Measurements from ENCODE around the gene KANSL2.
"Not testable (repeated sequence)": the region's sequence is repeated elsewhere in the genome, so short reads cannot be mapped to it uniquely, and the experiment has no call there.

KANSL2 gene, protein sequence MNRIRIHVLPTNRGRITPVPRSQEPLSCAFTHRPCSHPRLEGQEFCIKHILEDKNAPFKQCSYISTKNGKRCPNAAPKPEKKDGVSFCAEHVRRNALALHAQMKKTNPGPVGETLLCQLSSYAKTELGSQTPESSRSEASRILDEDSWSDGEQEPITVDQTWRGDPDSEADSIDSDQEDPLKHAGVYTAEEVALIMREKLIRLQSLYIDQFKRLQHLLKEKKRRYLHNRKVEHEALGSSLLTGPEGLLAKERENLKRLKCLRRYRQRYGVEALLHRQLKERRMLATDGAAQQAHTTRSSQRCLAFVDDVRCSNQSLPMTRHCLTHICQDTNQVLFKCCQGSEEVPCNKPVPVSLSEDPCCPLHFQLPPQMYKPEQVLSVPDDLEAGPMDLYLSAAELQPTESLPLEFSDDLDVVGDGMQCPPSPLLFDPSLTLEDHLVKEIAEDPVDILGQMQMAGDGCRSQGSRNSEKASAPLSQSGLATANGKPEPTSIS

GRCh38 chr12:48681710-48682532 lies at the start of gene KANSL2:
Gene KANSL2 (minus strand): TSS chr12:48682238. CDS start chr12:48681632, 606 bp downstream.
- Histone ChIP-seq H3K4me1 (ENCODE audit: insufficient read depth, low read length) (peaks cover 49% of the 10 kb centered on the region), H3K79me2 (ENCODE audit: insufficient read depth, low read length) (peaks cover 51% of the 10 kb centered on the region), H3K27ac (ENCODE audit: low read length) (peak within 1 kb of the TSS; percentile 85), H4K20me1 (ENCODE audit: insufficient read depth, low read length) (peaks cover 34% of the 10 kb centered on the region), H3K4me3 (ENCODE audit: low read depth in 1 of 2, low read length in 2 of 2) (peak within 1 kb of the TSS; percentile 62 to 64), H2AFZ (ENCODE audit: low read depth, low read length) (peak within 1 kb of the TSS; percentile 90), H3K36me3 (ENCODE audit: insufficient read depth, low read length) (peaks cover 39% of the 10 kb centered on the region), H3K9me3 (ENCODE audit: insufficient read depth, low read length, severe bottlenecking) (no peaks in the 10 kb centered on the region), H3K27me3 (ENCODE audit: insufficient read depth, low read length, poor library complexity) (no peaks in the 10 kb centered on the region), H3K4me2 (ENCODE audit: insufficient read depth, low read length) (peak within 1 kb of the TSS; percentile 84), H3K9ac (ENCODE audit: low read depth, low read length) (peak within 1 kb of the TSS; percentile 79)
- ATAC-seq (ENCODE audit: insufficient read depth, low read depth) (peak; percentile 97), DNase-seq (peak; percentile 99)
- TF ChIP-seq, protein P1, sequence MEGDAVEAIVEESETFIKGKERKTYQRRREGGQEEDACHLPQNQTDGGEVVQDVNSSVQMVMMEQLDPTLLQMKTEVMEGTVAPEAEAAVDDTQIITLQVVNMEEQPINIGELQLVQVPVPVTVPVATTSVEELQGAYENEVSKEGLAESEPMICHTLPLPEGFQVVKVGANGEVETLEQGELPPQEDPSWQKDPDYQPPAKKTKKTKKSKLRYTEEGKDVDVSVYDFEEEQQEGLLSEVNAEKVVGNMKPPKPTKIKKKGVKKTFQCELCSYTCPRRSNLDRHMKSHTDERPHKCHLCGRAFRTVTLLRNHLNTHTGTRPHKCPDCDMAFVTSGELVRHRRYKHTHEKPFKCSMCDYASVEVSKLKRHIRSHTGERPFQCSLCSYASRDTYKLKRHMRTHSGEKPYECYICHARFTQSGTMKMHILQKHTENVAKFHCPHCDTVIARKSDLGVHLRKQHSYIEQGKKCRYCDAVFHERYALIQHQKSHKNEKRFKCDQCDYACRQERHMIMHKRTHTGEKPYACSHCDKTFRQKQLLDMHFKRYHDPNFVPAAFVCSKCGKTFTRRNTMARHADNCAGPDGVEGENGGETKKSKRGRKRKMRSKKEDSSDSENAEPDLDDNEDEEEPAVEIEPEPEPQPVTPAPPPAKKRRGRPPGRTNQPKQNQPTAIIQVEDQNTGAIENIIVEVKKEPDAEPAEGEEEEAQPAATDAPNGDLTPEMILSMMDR (IDR thresholded peaks at IDR 0.05; ENCODE audit: borderline replicate concordance, extremely low read depth, low read length, poor library complexity, severe bottlenecking), result no peak
- no peak for TF ChIP-seq EZH2 (IDR thresholded peaks at IDR 0.05; ENCODE audit: borderline replicate concordance, low read depth, low read length, severe bottlenecking)

- Histone ChIP-seq H3K79me2 (ENCODE audit: insufficient read depth, low read length) (no peaks in the 10 kb centered on the region), H3K4me1 (ENCODE audit: insufficient read depth, low read length) (no peaks in the 10 kb centered on the region)
These were observed 46.8 kb upstream of the KANSL2 start for GRCh38 chr12:48728807-48729206.

DNA sequence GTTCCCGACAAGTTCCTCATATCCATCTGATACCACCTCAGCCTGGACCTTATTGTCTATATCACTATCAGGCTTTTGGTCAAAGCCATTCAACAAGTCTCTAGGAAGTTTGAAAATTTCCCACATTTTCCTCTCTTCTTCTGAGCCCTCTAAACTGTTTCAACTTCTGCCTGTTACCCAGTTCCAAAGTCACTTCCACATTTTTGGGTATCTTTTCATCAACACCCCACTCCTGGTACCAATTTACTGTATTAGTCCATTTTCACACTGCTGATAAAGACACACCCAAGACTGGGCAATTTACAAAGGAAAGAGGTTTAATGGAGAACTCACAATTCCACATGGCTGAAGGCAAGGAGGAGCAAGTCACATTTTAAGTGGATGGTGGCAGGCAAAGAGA lies 38.7 kb upstream of the KANSL2 start:
- not testable (repeated sequence) for H3K9me3 ChIP-seq (ENCODE audit: insufficient read depth, low read length, severe bottlenecking); ATAC-seq (ENCODE audit: insufficient read depth, low read depth); H2AFZ ChIP-seq (ENCODE audit: low read depth, low read length); H3K4me3 ChIP-seq (ENCODE audit: low read depth in 1 of 2, low read length in 2 of 2); DNase-seq; H3K27ac ChIP-seq (ENCODE audit: low read length); H4K20me1 ChIP-seq (ENCODE audit: insufficient read depth, low read length); H3K4me1 ChIP-seq (ENCODE audit: insufficient read depth, low read length); H3K4me2 ChIP-seq (ENCODE audit: insufficient read depth, low read length); H3K27me3 ChIP-seq (ENCODE audit: insufficient read depth, low read length, poor library complexity); H3K9ac ChIP-seq (ENCODE audit: low read depth, low read length); H3K36me3 ChIP-seq (ENCODE audit: insufficient read depth, low read length)
- H3K79me2 ChIP-seq (ENCODE audit: insufficient read depth, low read length), result peaks cover 14% of the 10 kb centered on the region

More at GRCh38 chr12:48728807-48729206, 46.8 kb upstream of the KANSL2 start:
- H3K9me3 ChIP-seq (ENCODE audit: insufficient read depth, low read length, severe bottlenecking), result no peaks in the 10 kb centered on the region
- H3K4me2 ChIP-seq (ENCODE audit: insufficient read depth, low read length), result no peak overlapping the region
- no peak overlapping the region for H3K27ac ChIP-seq (ENCODE audit: low read length)
- H3K9ac ChIP-seq (ENCODE audit: low read depth, low read length), result no peak overlapping the region
- DNase-seq (no peak), ATAC-seq (ENCODE audit: insufficient read depth, low read depth) (no peak)
- peaks cover 3% of the 10 kb centered on the region for H3K27me3 ChIP-seq (ENCODE audit: insufficient read depth, low read length, poor library complexity)
- TF ChIP-seq EZH2 (IDR thresholded peaks at IDR 0.05; ENCODE audit: borderline replicate concordance, low read depth, low read length, severe bottlenecking), result no peak
- TF ChIP-seq, protein P1 (IDR thresholded peaks at IDR 0.05; ENCODE audit: borderline replicate concordance, extremely low read depth, low read length, poor library complexity, severe bottlenecking), result no peak
- no peaks in the 10 kb centered on the region for H4K20me1 ChIP-seq (ENCODE audit: insufficient read depth, low read length)
- no peaks in the 10 kb centered on the region for H3K36me3 ChIP-seq (ENCODE audit: insufficient read depth, low read length)
- H3K4me3 ChIP-seq (ENCODE audit: low read depth in 1 of 2, low read length in 2 of 2), result no peak overlapping the region
- H2AFZ ChIP-seq (ENCODE audit: low read depth, low read length), result no peak overlapping the region

DNA sequence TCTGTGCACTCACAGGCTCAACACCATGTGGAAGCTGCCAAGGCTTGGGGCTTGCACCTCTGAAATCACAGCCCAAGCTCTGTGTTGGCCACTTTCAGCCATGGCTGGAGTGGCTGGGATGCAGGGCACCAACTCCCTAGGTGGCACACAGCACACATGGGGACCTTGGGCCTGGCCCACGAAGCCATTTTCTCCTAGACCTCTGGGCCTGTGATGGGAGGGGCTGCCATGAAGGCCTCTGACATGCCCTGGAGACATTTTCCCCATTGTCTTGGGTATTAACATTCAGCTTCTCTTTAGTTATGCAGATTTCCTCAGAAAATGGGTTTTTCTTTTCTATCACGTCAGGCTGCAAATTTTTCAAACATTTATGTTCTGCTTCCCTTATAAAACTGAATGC lies 38.1 kb upstream of the KANSL2 start:
- H3K27me3 ChIP-seq (ENCODE audit: insufficient read depth, low read length, poor library complexity), result not testable (repeated sequence)

DNA sequence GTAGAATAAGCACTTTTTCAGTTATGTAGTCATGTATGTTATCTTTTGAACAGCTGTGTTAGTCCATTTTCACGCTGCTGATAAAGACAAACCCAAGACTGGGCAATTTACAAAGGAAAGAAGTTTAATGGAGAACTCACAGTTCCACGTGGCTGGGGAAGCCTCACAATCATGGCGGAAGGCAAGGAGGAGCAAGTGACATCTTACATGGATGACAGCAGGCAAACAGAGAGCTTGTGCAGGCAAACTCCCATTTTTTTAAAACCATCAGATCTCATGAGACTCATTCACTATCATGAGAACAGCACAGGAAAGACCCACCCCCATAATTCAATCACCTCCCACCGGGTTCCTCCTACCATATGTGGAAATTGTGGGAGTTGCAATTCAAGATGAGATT lies 37.0 kb upstream of the KANSL2 start:
- not testable (repeated sequence) for H3K27me3 ChIP-seq (ENCODE audit: insufficient read depth, low read length, poor library complexity); H3K4me2 ChIP-seq (ENCODE audit: insufficient read depth, low read length); H3K27ac ChIP-seq (ENCODE audit: low read length); ATAC-seq (ENCODE audit: insufficient read depth, low read depth); H3K9ac ChIP-seq (ENCODE audit: low read depth, low read length); H3K9me3 ChIP-seq (ENCODE audit: insufficient read depth, low read length, severe bottlenecking); DNase-seq; H3K4me3 ChIP-seq (ENCODE audit: low read depth in 1 of 2, low read length in 2 of 2)
- peak overlapping the region; percentile 29; the same call in 1 of the 2 replicates for H2AFZ ChIP-seq (ENCODE audit: low read depth, low read length)
- H3K79me2 ChIP-seq (ENCODE audit: insufficient read depth, low read length), result peaks cover 31% of the 10 kb centered on the region
- peaks cover 19% of the 10 kb centered on the region for H3K36me3 ChIP-seq (ENCODE audit: insufficient read depth, low read length)
- peaks cover 22% of the 10 kb centered on the region; the same call in 1 of the 2 replicates for H4K20me1 ChIP-seq (ENCODE audit: insufficient read depth, low read length)
- H3K4me1 ChIP-seq (ENCODE audit: insufficient read depth, low read length), result peaks cover 25% of the 10 kb centered on the region

More for the DNA sequence above, 38.1 kb upstream of the KANSL2 start:
- H3K4me2 ChIP-seq (ENCODE audit: insufficient read depth, low read length); H3K9me3 ChIP-seq (ENCODE audit: insufficient read depth, low read length, severe bottlenecking); H3K9ac ChIP-seq (ENCODE audit: low read depth, low read length); H3K36me3 ChIP-seq (ENCODE audit: insufficient read depth, low read length); H3K27ac ChIP-seq (ENCODE audit: low read length); ATAC-seq (ENCODE audit: insufficient read depth, low read depth); H3K4me3 ChIP-seq (ENCODE audit: low read depth in 1 of 2, low read length in 2 of 2); H2AFZ ChIP-seq (ENCODE audit: low read depth, low read length); DNase-seq: not testable (repeated sequence)
- Histone ChIP-seq H3K4me1 (ENCODE audit: insufficient read depth, low read length) (peaks cover 13% of the 10 kb centered on the region), H3K79me2 (ENCODE audit: insufficient read depth, low read length) (peaks cover 19% of the 10 kb centered on the region), H4K20me1 (ENCODE audit: insufficient read depth, low read length) (peaks cover 11% of the 10 kb centered on the region; the same call in 1 of the 2 replicates)
